H1 (cell line): ENCODE measurements around the gene HES2. TPM values are rescaled to one million over a fixed set of nuclear protein-coding genes. Genes with fewer than 3 reads are reported as not detected.

Experiments
- CHD7 ChIP-seq: fragments of 300-600 bp; sonication (generic); IDR thresholded peaks from 2 replicates; pipeline ENCODE4 v1.7.1; 2012; ENCODE audit warnings: low read length, moderate library complexity, mild to moderate bottlenecking, inconsistent platforms; ENCODE audit not compliant: insufficient replicate concordance
- GABPA ChIP-seq: IDR thresholded peaks from 2 replicates; pipeline ENCODE4 v1.6.1; 2011; ENCODE audit warnings: mild to moderate bottlenecking, low read length, moderate library complexity, borderline replicate concordance; ENCODE audit not compliant: insufficient read depth
- polyA plus RNA-seq, 7 experiments: library from polyadenylated mRNA; depleted of rRNA in 3 of 7; stranded (reverse) in 5 of 7; unstranded in 2 of 7; fragments of >200 nt in 5 of 7; fragments of 200-250 nt in 2 of 7; gene quantifications; 1 replicate in 5 of 7; 2 replicates in 1 of 7; 4 replicates in 1 of 7; pipeline versions ENCODE4 v1.2.1 to v1.2.3, GENCODE V29; 2011 to 2013; ENCODE audit warnings: missing spikeins in 2 of 7, mixed read lengths in 2 of 7
- total RNA-seq: library from RNA; stranded (reverse); fragmentation: NEBNext Ultra II Directional; extraction: Animal tissue kit (Norgen Biotek cat#: 25700); gene quantifications from 2 replicates; pipeline ENCODE4 v1.2.1, GENCODE V29; 2021

The HES2 gene
- total and polyA plus RNA-seq, 2 of the 8 experiments (the other 6 are each of a cell fraction or from before 2014, with no cell fraction given) = 0.15 to 0.53 TPM

DNA sequence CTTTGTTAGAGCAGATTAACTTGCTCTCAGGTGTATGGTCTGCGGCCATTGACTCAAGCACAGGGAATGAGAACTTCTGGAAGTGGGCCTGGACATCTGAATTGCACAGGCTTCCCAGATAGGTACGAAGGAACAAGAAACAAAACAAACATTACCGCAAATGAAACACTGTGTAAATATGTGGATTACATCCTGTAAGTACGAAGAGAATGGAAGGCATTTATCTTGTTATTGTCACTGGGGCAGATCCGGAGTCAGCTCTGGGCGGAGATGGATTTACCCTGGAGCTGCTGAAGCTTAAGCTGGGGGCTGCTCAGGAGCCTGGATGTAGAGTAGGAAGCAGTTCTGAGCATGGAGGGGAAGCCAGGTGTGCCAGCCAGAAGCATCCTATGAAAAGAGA lies 6.8 kb downstream of the HES2 start (continued):
- TF ChIP-seq CHD7 (no peak), GABPA (no peak)
